OCI-LY1 (cell line): ENCODE data around the gene CATSPERD.

Experiments
- CTCF ChIP-seq: fragments of 200-600 bp; sonication (generic), shearing (Covaris generic); IDR thresholded peaks from 2 replicates; pipeline ENCODE4 v1.5.1; 2017; ENCODE audit warnings: mild to moderate bottlenecking, antibody characterized with exemption, low read length, moderate library complexity, mixed read lengths
- EZH2 ChIP-seq: fragments of 200-600 bp; sonication (generic), shearing (Covaris generic); IDR thresholded peaks from 2 replicates; pipeline ENCODE4 v1.8.0; 2017; ENCODE audit warnings: borderline replicate concordance, mixed run types, mild to moderate bottlenecking, antibody characterized with exemption, low read length, moderate library complexity, mixed read lengths

- TF ChIP-seq CTCF (no peak), EZH2 (no peak)
These were observed 87.8 kb downstream of the CATSPERD start for GRCh38 chr19:5808120-5808816.
